Uterus (tissue), 2 donors: Measurements from ENCODE around the gene CST7.

Experiments
- POLR2A ChIP-seq, 2 donors: fragments of 450-650 bp; IDR thresholded peaks; one replicate each; pipeline ENCODE4 v1.6.1; 2016; ENCODE audit warnings: antibody characterized with exemption in 2 of 2, mild to moderate bottlenecking in 1 of 2, moderate library complexity in 1 of 2
- TF ChIP-seq, protein P1 (sequence below), 4 experiments: fragments of 200-600 bp in 2 of 4; fragments of 450-650 bp in 2 of 4; sonication (generic) in 2 of 4; IDR thresholded peaks; one replicate each; pipeline ENCODE4 v1.5.1; 2016 to 2019; ENCODE audit warnings: antibody characterized with exemption in 4 of 4, mild to moderate bottlenecking in 2 of 4, moderate library complexity in 1 of 4

DNA sequence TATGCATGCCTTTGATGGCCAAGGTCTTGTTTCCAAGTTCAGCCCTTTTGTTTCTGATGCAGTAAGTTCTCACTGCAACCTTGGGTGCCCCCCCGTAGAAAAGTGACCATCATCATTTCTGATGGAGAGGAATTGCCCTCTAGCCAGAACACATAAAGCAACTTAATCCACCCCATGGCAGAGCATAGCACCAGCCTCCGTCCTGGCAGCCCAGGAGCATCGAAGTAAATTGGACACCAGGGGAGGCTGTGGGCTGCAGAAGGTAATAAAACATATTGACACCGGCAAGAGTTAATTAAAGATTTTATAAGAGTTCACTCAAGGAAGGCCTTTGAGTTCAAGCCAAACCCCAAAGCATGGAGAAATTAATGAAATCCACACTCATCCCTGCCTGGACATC, 39.2 kb upstream of the CST7 start:
- TF ChIP-seq POLR2A (IDR thresholded peaks at IDR 0.05) = no peak
- TF ChIP-seq, protein P1, sequence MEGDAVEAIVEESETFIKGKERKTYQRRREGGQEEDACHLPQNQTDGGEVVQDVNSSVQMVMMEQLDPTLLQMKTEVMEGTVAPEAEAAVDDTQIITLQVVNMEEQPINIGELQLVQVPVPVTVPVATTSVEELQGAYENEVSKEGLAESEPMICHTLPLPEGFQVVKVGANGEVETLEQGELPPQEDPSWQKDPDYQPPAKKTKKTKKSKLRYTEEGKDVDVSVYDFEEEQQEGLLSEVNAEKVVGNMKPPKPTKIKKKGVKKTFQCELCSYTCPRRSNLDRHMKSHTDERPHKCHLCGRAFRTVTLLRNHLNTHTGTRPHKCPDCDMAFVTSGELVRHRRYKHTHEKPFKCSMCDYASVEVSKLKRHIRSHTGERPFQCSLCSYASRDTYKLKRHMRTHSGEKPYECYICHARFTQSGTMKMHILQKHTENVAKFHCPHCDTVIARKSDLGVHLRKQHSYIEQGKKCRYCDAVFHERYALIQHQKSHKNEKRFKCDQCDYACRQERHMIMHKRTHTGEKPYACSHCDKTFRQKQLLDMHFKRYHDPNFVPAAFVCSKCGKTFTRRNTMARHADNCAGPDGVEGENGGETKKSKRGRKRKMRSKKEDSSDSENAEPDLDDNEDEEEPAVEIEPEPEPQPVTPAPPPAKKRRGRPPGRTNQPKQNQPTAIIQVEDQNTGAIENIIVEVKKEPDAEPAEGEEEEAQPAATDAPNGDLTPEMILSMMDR (IDR thresholded peaks at IDR 0.05) = no peak
